Ovary (tissue), 9 donors: ENCODE results near the gene BCAS1. TPM values are rescaled to one million over a fixed set of nuclear protein-coding genes. Genes with fewer than 3 reads are reported as not detected.

ENCODE experiments used
- DNase-seq, 5 donors: peaks; one replicate each; pipeline ENCODE4 v3.0.0-alpha.2; 2019 to 2020
- H3K27ac ChIP-seq, 2 donors: fragments of 200-600 bp; one replicate each; pipeline versions ENCODE4 v1.5.1 to v1.8.0; 2019 to 2022
- H3K27me3 ChIP-seq: fragments of 200-600 bp; one replicate; pipeline ENCODE4 v1.8.0; 2022
- H3K36me3 ChIP-seq: fragments of 200-600 bp; sonication (generic); one replicate; pipeline ENCODE4 v1.5.1; 2019
- H3K4me1 ChIP-seq: one replicate; pipeline ENCODE4 v1.8.1; 2013; ENCODE audit warnings: mild to moderate bottlenecking, moderate library complexity; ENCODE audit not compliant: insufficient read depth
- H3K4me3 ChIP-seq: fragments of 200-600 bp; sonication (generic); one replicate; pipeline ENCODE4 v1.5.1; 2017
- H3K9me3 ChIP-seq, 2 donors: fragments of 200-600 bp in 1 of 2; sonication (generic) in 1 of 2; one replicate each; pipeline versions ENCODE4 v1.5.1 to v1.8.1; 2013 to 2019; ENCODE audit warnings: mild to moderate bottlenecking in 1 of 2, moderate library complexity in 1 of 2
- CTCF ChIP-seq, 3 donors: fragments of 450-650 bp in 2 of 3; fragments of 200-600 bp in 1 of 3; IDR thresholded peaks; one replicate each; pipeline versions ENCODE4 v1.5.1 to v1.8.0; 2016 to 2022; ENCODE audit warnings: antibody characterized with exemption in 3 of 3, mild to moderate bottlenecking in 1 of 3
- EP300 ChIP-seq: sonication (generic); formaldehyde crosslinking; IDR thresholded peaks from one replicate; pipeline ENCODE4 v1.6.1; 2017; ENCODE audit warnings: antibody characterized with exemption
- POLR2A ChIP-seq: fragments of 450-650 bp; IDR thresholded peaks from one replicate; pipeline ENCODE4 v1.6.1; 2017; ENCODE audit warnings: antibody characterized with exemption, mild to moderate bottlenecking, moderate library complexity
- WGBS, 3 donors: extraction: QIAGEN DNeasy Blood & Tissue Kit in 1 of 3; methylation state at CpG; one replicate each; pipeline versions ENCODE4 v1.1.5 to v1.1.7; 2013 to 2017; 5-methylcytosine and 5-hydroxymethylcytosine counted together
- intact Hi-C, 4 donors: fragments of 100-400 bp; cut with DNase I; formaldehyde crosslinking; loops; one replicate each; pipeline versions ENCODE4 v1.11.0 to v1.15.1; 2022 to 2023
- polyA plus RNA-seq, 2 donors: library from polyadenylated mRNA; stranded (reverse); fragments of 200-250 nt in 1 of 2; fragments of 350-450 nt in 1 of 2; fragmentation: Illumina TruSeq in 1 of 2; extraction: RNeasy Lipid Tissue Mini Kit (QIAGEN cat#74804) in 1 of 2; gene quantifications; one replicate each; pipeline ENCODE4 v1.2.3, GENCODE V29; 2013 to 2014
- total RNA-seq, 7 donors: library from RNA; depleted of rRNA in 2 of 7; stranded (reverse); fragments of >200 nt in 2 of 7; fragmentation: NEBNext Ultra II Directional in 3 of 7; extraction: Animal tissue kit (Norgen Biotek cat#: 25700) in 3 of 7; gene quantifications; one replicate each; pipeline versions ENCODE4 v1.1.0 to v1.2.4, GENCODE V29; 2016 to 2023
- donor health status: DM: no; HTN: no; CAD: no; lungs with moderate emphysema.
- donor health status: DM: no; HTN: no; CAD: no.
- donor health status: Bipolar disorder and iron deficiency.
- donor health status: DM: yes; HTN: yes; CAD: no.
- donor health status: DM: no; HTN: no; CAD: no.
- donor health status: DM: yes; HTN: yes; CAD: no.

BCAS1 gene
- total and polyA plus RNA-seq, 9 donors = 0.13 to 0.92 (median 0.51) TPM; not detected in 2

GRCh38 chr20:54095824-54096223, 25.4 kb upstream of the BCAS1 start:
- Histone ChIP-seq H3K27me3 (no peaks in the 10 kb centered on the region), H3K27ac (no peak overlapping the region), H3K9me3 (no peaks in the 10 kb centered on the region), H3K36me3 (no peaks in the 10 kb centered on the region), H3K4me1 (no peaks in the 10 kb centered on the region), H3K4me3 (no peak overlapping the region)
- intact Hi-C loops = loop anchor here in 2 of 4 donors (2.0 to 10.0 kb wide), 2 partner anchors 97 to 99 kb away; no protein-coding TSS in a partner anchor
- TF ChIP-seq POLR2A (no peak), CTCF (IDR thresholded peaks at IDR 0.05) (no peak), EP300 (no peak)
- WGBS, 3 donors = 88 to 94% (median 91%) methylated on average over 1 of the region's 1 CpG
- no peak for DNase-seq

DNA sequence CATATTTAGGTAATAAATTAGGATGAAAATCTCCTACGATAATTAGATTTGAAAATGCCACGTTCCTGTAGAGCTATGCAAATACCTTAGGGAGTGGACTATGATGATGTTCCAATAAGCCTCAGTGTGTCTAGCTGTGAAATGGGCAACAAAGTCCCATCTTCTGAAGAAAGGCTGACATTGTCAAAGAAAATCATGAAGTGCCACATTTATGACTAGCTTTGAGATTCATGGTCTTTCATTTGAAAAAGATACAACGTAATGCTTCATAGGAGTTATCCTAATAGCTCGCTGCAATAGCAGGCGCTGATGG, 23.8 kb upstream of the BCAS1 start:
- Histone ChIP-seq H3K4me1 (no peaks in the 10 kb centered on the region), H3K9me3 (no peaks in the 10 kb centered on the region), H3K36me3 (no peaks in the 10 kb centered on the region), H3K4me3 (no peak overlapping the region), H3K27ac (no peak overlapping the region), H3K27me3 (no peaks in the 10 kb centered on the region)
- no peak for DNase-seq
- WGBS, 3 donors = 73 to 79% (median 77%) methylated on average over 5 of the region's 5 CpGs
- TF ChIP-seq POLR2A = no peak
- no peak for TF ChIP-seq CTCF (IDR thresholded peaks at IDR 0.05)
- TF ChIP-seq EP300 = no peak
- intact Hi-C loops = loop anchor here in 1 of 4 donors (10.0 kb wide), 1 partner anchor 101 kb away; no protein-coding TSS in a partner anchor

DNA sequence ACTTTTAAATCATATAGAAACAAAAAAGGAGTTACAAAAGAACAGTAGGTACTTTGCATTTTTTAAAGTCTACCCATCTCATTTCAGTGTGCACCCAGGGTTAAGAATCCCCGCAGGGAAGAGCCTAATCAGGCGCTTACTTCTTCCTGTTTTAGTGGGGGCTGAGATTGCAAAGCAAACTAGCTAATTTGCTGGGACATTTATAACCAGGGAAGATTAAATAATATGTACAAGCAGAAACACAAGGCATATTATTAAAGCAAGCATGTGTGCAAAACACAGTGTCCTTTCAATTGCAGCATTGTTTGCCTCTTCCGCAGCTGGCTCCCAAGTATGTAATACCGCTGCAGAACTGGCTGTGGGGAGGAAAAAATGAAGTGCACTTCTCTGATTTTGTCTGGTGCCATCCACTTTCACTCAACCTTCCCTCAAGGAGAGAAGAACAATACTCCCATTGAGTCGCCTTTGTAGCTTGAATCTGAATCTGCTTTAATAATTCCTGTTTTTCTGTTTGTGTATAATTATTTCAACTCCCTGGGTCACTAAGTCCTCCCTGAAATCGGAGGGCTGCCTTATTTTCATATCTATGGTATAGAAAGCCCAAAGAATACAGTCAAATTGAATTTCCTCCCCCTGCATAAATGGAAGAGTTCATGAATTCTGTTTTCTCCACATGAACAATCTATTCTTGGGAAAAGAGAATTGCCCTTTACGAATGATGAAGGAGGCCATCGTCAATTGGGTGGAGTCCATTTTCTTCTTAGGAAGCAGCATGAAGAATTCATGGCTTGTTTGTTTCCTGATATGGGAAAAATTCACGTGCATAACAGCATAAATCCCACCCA, 23.3 kb upstream of the BCAS1 start:
- H3K9me3 ChIP-seq = no peaks in the 10 kb centered on the region
- H3K36me3 ChIP-seq = no peaks in the 10 kb centered on the region
- no peak overlapping the region for H3K4me3 ChIP-seq
- TF ChIP-seq EP300 (no peak), CTCF (IDR thresholded peaks at IDR 0.05) (no peak), POLR2A (no peak)
- WGBS, 3 donors = 28 to 34% (median 33%) methylated on average over 9 of the region's 9 CpGs
- intact Hi-C loops = loop anchor here in 1 of 4 donors (10.0 kb wide), 1 partner anchor 101 kb away; no protein-coding TSS in a partner anchor
- no peaks in the 10 kb centered on the region for H3K4me1 ChIP-seq
- H3K27me3 ChIP-seq = no peaks in the 10 kb centered on the region
- no peak for DNase-seq
- no peak overlapping the region for H3K27ac ChIP-seq

GRCh38 chr20:54092021-54092420, 21.6 kb upstream of the BCAS1 start:
- H3K4me3 ChIP-seq = no peak overlapping the region
- no peak for DNase-seq
- intact Hi-C loops = loop anchor here in 1 of 4 donors (10.0 kb wide), 1 partner anchor 103 kb away; no protein-coding TSS in a partner anchor
- H3K27ac ChIP-seq = no peak overlapping the region
- H3K36me3 ChIP-seq = no peaks in the 10 kb centered on the region
- H3K4me1 ChIP-seq = no peaks in the 10 kb centered on the region
- H3K9me3 ChIP-seq = no peaks in the 10 kb centered on the region
- no peak for TF ChIP-seq POLR2A
- no peak for TF ChIP-seq EP300
- TF ChIP-seq CTCF (IDR thresholded peaks at IDR 0.05) = no peak
- WGBS, 3 donors = 40 to 71% (median 56%) methylated on average over 2 of the region's 2 CpGs
- no peaks in the 10 kb centered on the region for H3K27me3 ChIP-seq
